Neural progenitor cell (in vitro differentiated cells): ENCODE results near the gene AXDND1.

Experiments
- CTCF ChIP-seq: fragments of 200-600 bp; sonication (generic); IDR thresholded peaks from 2 replicates; pipeline ENCODE4 v1.5.1; 2017; ENCODE audit warnings: antibody characterized with exemption, mild to moderate bottlenecking
- EZH2phosphoT487 ChIP-seq: fragments of 200-600 bp; sonication (generic); IDR thresholded peaks from 2 replicates; pipeline ENCODE4 v1.6.1; 2017; ENCODE audit warnings: antibody characterized with exemption

GRCh38 chr1:179547021-179547535 is 181.3 kb downstream of the AXDND1 start:
- TF ChIP-seq CTCF = no peak
- TF ChIP-seq EZH2phosphoT487 = no peak
